Urinary bladder (tissue), 4 donors: ENCODE results near the gene ADIPOR2. TPM values are rescaled to one million over a fixed set of nuclear protein-coding genes. Genes with fewer than 3 reads are reported as not detected.

Experiments used
- DNase-seq: peaks from one replicate; pipeline ENCODE4 v3.0.0-alpha.2; 2015; ENCODE audit errors: extremely low spot score
- H3K27ac ChIP-seq: one replicate; pipeline ENCODE4 v1.5.1; 2013; ENCODE audit warnings: low read depth, mild to moderate bottlenecking, moderate library complexity
- H3K36me3 ChIP-seq: one replicate; pipeline ENCODE4 v1.6.1; 2013; ENCODE audit warnings: mild to moderate bottlenecking, moderate library complexity; ENCODE audit not compliant: insufficient read depth
- H3K4me1 ChIP-seq: one replicate; pipeline ENCODE4 v1.6.1; 2013; ENCODE audit warnings: mild to moderate bottlenecking, moderate library complexity; ENCODE audit not compliant: insufficient read depth
- H3K4me3 ChIP-seq: one replicate; pipeline ENCODE4 v1.5.1; 2013; ENCODE audit warnings: low read depth, low read length
- WGBS: extraction: QIAGEN DNeasy Blood & Tissue Kit; methylation state at CpG from one replicate; pipeline ENCODE4 v1.1.7; 2013; 5-methylcytosine and 5-hydroxymethylcytosine counted together
- polyA plus RNA-seq: library from polyadenylated mRNA; stranded (reverse); fragments of 200-250 nt; gene quantifications from one replicate; pipeline ENCODE4 v1.2.3, GENCODE V29; 2013
- total RNA-seq: library from RNA; depleted of rRNA; stranded (reverse); fragments of >200 nt; gene quantifications from one replicate; pipeline ENCODE4 v1.2.3, GENCODE V29; 2014
- donor health status: healthy with polysubstance abuse.
- donor health status: healthy.

The ADIPOR2 gene
- total and polyA plus RNA-seq, 2 donors, result 38.1 to 50.5 TPM

- no peak for DNase-seq
- H3K4me3 ChIP-seq, result no peak overlapping the region
- no peaks in the 10 kb centered on the region for H3K36me3 ChIP-seq
- no peak overlapping the region for H3K27ac ChIP-seq
- 95% methylated on average over 10 of the region's 10 CpGs for WGBS
- no peaks in the 10 kb centered on the region for H3K4me1 ChIP-seq
These were observed 132.4 kb downstream of the ADIPOR2 start for GRCh38 chr12:1823237-1823636.

- 83% methylated on average over 14 of the region's 14 CpGs for WGBS
- no peak for DNase-seq
- H3K4me3 ChIP-seq, result no peak overlapping the region
- no peak overlapping the region for H3K27ac ChIP-seq
- H3K36me3 ChIP-seq, result no peaks in the 10 kb centered on the region
- no peaks in the 10 kb centered on the region for H3K4me1 ChIP-seq
These were observed 134.7 kb downstream of the ADIPOR2 start for GRCh38 chr12:1825382-1826102.

GRCh38 chr12:1826401-1826800 is 135.5 kb downstream of the ADIPOR2 start:
- no peaks in the 10 kb centered on the region for H3K36me3 ChIP-seq
- no peak for DNase-seq
- 74% methylated on average over 15 of the region's 15 CpGs for WGBS
- H3K27ac ChIP-seq, result no peak overlapping the region
- H3K4me3 ChIP-seq, result no peak overlapping the region
- H3K4me1 ChIP-seq, result no peaks in the 10 kb centered on the region

- Histone ChIP-seq H3K36me3 (no peaks in the 10 kb centered on the region), H3K4me3 (no peak overlapping the region), H3K27ac (no peak overlapping the region), H3K4me1 (no peaks in the 10 kb centered on the region)
- no peak for DNase-seq
- WGBS, result 79% methylated on average over 25 of the region's 25 CpGs
These were observed 136.2 kb downstream of the ADIPOR2 start for GRCh38 chr12:1826867-1827705.

- 83% methylated on average over 38 of the region's 38 CpGs for WGBS
- DNase-seq, result no peak
- no peak overlapping the region for H3K4me3 ChIP-seq
- H3K4me1 ChIP-seq, result no peaks in the 10 kb centered on the region
- H3K36me3 ChIP-seq, result no peaks in the 10 kb centered on the region
- H3K27ac ChIP-seq, result no peak overlapping the region
These were observed 137.2 kb downstream of the ADIPOR2 start for GRCh38 chr12:1827826-1828805.

- Histone ChIP-seq H3K36me3 (no peaks in the 10 kb centered on the region), H3K27ac (no peak overlapping the region), H3K4me3 (no peak overlapping the region), H3K4me1 (no peaks in the 10 kb centered on the region)
- DNase-seq, result no peak
- WGBS, result 46% methylated on average over 16 of the region's 16 CpGs
These were observed 138.0 kb downstream of the ADIPOR2 start for GRCh38 chr12:1828856-1829255.

GRCh38 chr12:1829306-1829900 is 138.5 kb downstream of the ADIPOR2 start:
- H3K4me1 ChIP-seq, result no peaks in the 10 kb centered on the region
- no peak for DNase-seq
- no peaks in the 10 kb centered on the region for H3K36me3 ChIP-seq
- H3K4me3 ChIP-seq, result no peak overlapping the region
- no peak overlapping the region for H3K27ac ChIP-seq
- WGBS, result 77% methylated on average over 11 of the region's 11 CpGs

- 36% methylated on average over 3 of the region's 3 CpGs for WGBS
- Histone ChIP-seq H3K27ac (no peak overlapping the region), H3K4me3 (no peak overlapping the region), H3K4me1 (no peaks in the 10 kb centered on the region), H3K36me3 (no peaks in the 10 kb centered on the region)
- DNase-seq, result no peak
These were observed 139.6 kb downstream of the ADIPOR2 start for GRCh38 chr12:1830401-1830845.

- H3K4me3 ChIP-seq, result no peak overlapping the region
- peak; percentile 43 for DNase-seq
- H3K36me3 ChIP-seq, result no peaks in the 10 kb centered on the region
These were observed 140.4 kb downstream of the ADIPOR2 start for GRCh38 chr12:1830981-1831963.

GRCh38 chr12:1832801-1833595 is 142.1 kb downstream of the ADIPOR2 start:
- no peaks in the 10 kb centered on the region for H3K4me1 ChIP-seq
- H3K27ac ChIP-seq, result no peak overlapping the region
- no peaks in the 10 kb centered on the region for H3K36me3 ChIP-seq
- DNase-seq, result no peak
- 74% methylated on average over 17 of the region's 17 CpGs for whole genome bisulfite sequencing
- H3K4me3 ChIP-seq, result no peak overlapping the region

More at GRCh38 chr12:1830981-1831963, 140.4 kb downstream of the ADIPOR2 start:
- Histone ChIP-seq H3K4me1 (no peaks in the 10 kb centered on the region), H3K27ac (no peak overlapping the region)
- 10% methylated on average over 34 of the region's 34 CpGs for WGBS

GRCh38 chr12:1833596-1834028 is 142.7 kb downstream of the ADIPOR2 start:
- no peak for DNase-seq
- 81% methylated on average over 10 of the region's 10 CpGs for WGBS
- Histone ChIP-seq H3K27ac (no peak overlapping the region), H3K36me3 (no peaks in the 10 kb centered on the region), H3K4me3 (no peak overlapping the region), H3K4me1 (no peaks in the 10 kb centered on the region)
